ENCODE measurements around the gene GOLGB1.
"Not testable (repeated sequence)": the region's sequence is repeated elsewhere in the genome, so short reads cannot be mapped to it uniquely, and the experiment has no call there.

GOLGB1 gene

GRCh38 chr3:121740896-121741295, 8.6 kb downstream of the GOLGB1 start:
- DNase-seq (ENCODE audit: low spot score), result no peak

- no peak for DNase-seq (ENCODE audit: low spot score)
Observed at GRCh38 chr3:121739902-121740301, 9.6 kb downstream of the GOLGB1 start.

DNA sequence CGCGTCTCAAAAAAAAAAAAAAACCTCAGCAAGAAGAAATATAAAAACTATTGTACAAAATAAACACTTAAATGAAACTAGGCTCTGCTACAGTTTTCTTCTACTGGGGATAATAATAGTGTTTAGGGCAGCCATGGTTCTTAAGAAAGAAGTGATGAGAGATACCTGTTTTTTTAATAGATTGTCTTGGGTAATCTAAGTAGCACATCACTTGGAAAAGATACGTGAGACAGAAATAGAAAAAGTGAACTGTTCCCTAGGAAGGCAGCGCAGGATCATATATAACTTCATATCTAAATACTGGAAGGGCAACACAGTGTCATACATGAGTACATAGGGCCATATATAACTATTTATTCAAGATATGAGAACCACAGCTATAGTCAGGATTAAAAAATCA, 11.9 kb downstream of the GOLGB1 start:
- DNase-seq (ENCODE audit: low spot score), result no peak

GRCh38 chr3:121736112-121736511, 13.4 kb downstream of the GOLGB1 start:
- no peak for DNase-seq (ENCODE audit: low spot score)

- DNase-seq (ENCODE audit: low spot score), result no peak
Observed at GRCh38 chr3:121735047-121735696, 14.4 kb downstream of the GOLGB1 start.

DNA sequence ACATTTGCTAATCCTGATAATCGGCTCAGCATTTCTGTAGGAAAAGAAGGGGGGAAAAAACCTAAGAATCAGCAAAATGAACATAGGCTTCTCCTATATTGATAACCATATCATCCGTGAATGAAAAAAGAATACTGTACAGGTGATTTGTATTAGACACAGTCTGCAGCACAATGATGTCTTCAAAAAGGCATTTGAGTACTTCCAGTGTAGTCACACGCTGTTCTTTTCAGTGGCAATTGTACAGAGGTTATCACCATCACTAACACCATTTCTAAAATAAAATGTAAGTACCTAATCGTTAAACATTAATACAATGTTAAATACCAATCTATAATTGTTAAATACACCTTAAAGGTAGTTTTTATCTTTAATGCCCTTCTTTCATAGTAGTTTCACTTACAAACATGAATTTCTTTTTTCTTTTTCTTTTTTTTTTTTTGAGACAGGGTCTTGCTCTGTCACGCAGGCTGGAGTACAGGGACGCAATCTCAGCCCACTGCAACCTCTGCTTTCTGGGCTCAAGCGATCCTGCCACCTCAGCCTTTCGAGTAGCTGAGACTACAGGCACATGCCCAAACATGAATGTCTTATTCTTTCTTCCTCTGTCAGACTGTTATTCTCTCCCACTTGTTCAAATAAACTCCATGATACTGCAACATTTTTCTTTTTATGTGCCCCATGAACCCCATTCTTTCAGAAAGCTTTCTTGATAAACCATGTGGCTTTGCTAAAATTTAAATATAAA, 18.4 kb downstream of the GOLGB1 start:
- no peak for DNase-seq (ENCODE audit: low spot score)

DNA sequence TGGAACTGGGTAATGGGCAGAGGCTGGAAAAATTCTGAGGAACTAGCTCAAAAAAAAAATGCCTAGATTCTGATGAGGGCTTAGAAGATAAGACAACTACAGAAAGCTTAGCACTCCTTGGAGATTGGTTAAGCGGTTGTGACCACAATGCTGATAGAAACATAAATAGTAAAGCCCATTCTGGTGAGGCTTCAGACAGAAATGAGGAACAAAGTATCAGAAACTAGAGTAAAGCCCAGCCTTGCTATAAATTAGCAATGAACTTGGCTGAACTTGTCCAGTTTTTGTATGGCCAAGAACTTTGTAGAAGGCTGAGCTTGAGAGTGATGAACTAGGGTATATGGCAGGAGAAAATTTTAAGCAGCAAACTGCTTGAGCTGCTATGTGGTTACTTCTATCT, 25.4 kb downstream of the GOLGB1 start:
- DNase-seq (ENCODE audit: low spot score), result no peak

GRCh38 chr3:121723485-121723884, 26.1 kb downstream of the GOLGB1 start:
- DNase-seq (ENCODE audit: low spot score), result no peak

GRCh38 chr3:121722411-121722810, 27.1 kb downstream of the GOLGB1 start:
- DNase-seq (ENCODE audit: low spot score), result no peak

- DNase-seq (ENCODE audit: low spot score), result no peak
Observed at GRCh38 chr3:121720163-121720562, 29.4 kb downstream of the GOLGB1 start.

DNA sequence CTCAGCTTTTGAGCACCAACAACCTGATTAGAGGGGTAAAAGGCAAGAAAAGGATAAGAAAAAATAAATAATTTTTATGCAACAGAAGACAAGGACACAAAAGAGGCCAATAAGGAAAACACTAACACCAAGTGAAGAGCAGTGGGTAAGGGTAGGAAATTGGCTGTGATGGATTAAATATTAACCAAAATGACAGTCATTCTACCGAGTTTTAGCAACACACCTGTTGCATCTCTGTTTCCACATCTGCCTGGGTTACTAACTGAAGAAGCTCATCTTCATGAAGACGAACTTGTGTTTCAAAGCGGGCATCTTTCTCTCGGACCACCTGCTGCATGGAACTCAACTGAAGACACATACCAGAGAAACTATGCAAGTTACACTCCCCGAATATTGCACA, 30.1 kb downstream of the GOLGB1 start:
- DNase-seq (ENCODE audit: low spot score), result no peak

GRCh38 chr3:121718205-121718846, 31.2 kb downstream of the GOLGB1 start:
- no peak for DNase-seq (ENCODE audit: low spot score)

DNA sequence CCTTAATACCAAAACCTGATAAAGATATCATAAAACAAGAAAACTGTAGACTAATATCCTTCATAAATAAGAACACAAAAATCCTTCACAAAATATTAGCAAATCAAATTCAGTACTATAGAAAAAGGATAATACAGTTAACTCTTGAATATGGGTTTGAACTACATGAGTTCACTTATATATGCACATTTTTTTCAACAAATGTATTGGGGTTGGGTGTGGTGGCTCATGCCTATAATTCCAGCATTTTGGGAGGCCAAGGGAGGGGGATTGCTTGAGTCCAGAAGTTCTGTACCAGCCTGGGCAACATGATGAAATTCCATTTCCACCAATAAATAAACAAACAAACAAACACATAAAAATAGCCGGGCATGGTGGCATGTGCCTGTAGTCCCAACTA, 39.2 kb downstream of the GOLGB1 start:
- DNase-seq (ENCODE audit: low spot score), result no peak

- DNase-seq (ENCODE audit: low spot score), result no peak
Observed at GRCh38 chr3:121707531-121708273, 41.8 kb downstream of the GOLGB1 start.

- no peak for DNase-seq (ENCODE audit: low spot score)
Observed at GRCh38 chr3:121705541-121705940, 44.0 kb downstream of the GOLGB1 start.

DNA sequence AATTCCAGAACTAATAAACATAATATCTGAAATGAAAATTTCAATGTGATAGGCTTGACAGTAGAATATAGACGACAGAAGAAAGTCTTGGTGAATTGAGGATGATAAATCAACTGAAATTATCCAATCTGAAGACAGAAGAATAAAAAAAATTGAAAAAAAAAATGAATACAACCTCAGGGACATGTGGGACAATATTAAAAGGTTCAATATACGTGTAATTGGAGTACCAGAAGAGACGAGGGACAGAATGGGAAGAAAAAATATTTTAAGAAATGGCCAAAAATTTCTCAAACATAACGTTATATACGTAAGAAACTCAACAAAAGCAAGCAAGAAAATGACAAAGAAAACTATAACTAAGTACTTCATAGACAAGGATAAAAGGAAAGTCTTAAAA, 45.6 kb downstream of the GOLGB1 start:
- no peak for DNase-seq (ENCODE audit: low spot score)

- DNase-seq (ENCODE audit: low spot score), result no peak
Observed at GRCh38 chr3:121698901-121699300, 50.6 kb downstream of the GOLGB1 start.

DNA sequence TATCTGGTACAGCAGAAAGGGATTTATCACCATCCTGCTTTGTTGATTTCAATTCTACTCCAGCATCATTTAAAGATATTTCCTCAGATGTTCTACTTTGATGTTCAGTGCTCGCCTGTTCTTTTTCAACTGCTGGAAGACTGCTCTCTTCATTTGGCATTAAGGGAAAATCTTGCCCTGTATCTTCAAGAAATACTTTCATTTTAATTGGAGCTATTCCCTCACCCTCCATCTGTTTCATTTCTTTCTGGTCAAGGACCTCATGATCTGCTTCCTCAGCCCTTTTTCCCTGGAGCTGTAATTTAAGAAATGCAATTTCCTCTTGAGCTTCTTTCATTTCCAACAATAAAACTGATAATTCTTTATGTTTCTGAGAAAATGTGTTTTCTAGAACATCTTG, 51.1 kb downstream of the GOLGB1 start:
- no peak for DNase-seq (ENCODE audit: low spot score)

DNA sequence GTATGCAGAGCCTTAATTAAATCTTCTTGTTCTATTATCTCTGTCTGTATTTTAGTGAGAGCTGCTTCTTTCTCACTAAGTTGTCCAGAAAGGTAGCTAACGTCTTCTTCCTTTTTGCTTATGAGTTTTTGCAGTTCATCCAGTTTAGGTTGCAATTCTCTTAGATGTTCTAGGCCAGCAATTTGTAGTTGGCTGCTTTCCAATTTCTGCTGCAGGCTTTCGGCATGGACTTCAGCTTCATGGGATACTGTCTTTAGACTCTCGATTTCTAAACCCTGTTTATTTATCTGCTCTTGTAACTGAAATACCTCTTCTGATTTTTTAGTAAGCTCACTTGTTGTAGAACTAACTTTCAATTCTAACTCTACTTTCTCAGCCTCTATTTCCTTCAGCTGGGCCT, 53.4 kb downstream of the GOLGB1 start:
- no peak for DNase-seq (ENCODE audit: low spot score)

- DNase-seq (ENCODE audit: low spot score), result no peak
Observed at GRCh38 chr3:121692010-121692699, 57.4 kb downstream of the GOLGB1 start.

- no peak for DNase-seq (ENCODE audit: low spot score)
Observed at GRCh38 chr3:121690777-121691405, 58.6 kb downstream of the GOLGB1 start.

DNA sequence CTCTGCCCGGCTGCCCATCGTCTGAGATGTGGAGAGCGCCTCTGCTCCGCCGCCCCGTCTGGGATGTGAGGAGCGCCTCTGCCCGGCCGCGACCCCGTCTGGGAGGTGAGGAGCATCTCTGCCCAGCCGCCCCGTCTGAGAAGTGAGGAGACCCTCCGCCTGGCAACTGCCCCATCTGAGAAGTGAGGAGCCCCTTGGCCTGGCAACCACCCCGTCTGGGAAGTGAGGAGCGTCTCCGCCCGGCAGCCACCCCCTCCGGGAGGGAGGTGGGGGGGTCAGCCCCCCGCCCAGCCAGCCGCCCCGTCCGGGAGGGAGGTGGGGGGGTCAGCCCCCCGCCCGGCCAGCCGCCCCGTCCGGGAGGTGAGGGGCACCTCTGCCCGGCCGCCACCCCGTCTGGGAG, 60.8 kb downstream of the GOLGB1 start:
- not testable (repeated sequence) for DNase-seq (ENCODE audit: low spot score)
